Spleen (tissue), 11 donors: ENCODE results near the gene OR51S1. TPM values are rescaled to one million over a fixed set of nuclear protein-coding genes. Genes with fewer than 3 reads are reported as not detected.
"Not testable (repeated sequence)": the region's sequence is repeated elsewhere in the genome, so short reads cannot be mapped to it uniquely, and the experiment has no call there.

Source experiments
- DNase-seq: peaks from one replicate; pipeline ENCODE4 v3.0.0-alpha.2; 2020
- H3K27ac ChIP-seq, 8 donors: fragments of 200-600 bp; sonication (generic) in 7 of 8; 1 replicate in 4 of 8; 2 replicates in 4 of 8; pipeline versions ENCODE4 v1.5.0 to v1.8.0; 2016 to 2021; ENCODE audit warnings: inconsistent platforms in 4 of 8, mild to moderate bottlenecking in 4 of 8, moderate library complexity in 1 of 8
- H3K27me3 ChIP-seq, 7 donors: fragments of 200-600 bp; sonication (generic) in 6 of 7; replicated peaks in 1 of 7; 1 replicate in 4 of 7; 2 replicates in 3 of 7; pipeline versions ENCODE4 v1.5.0 to v1.8.0; 2016 to 2021; ENCODE audit warnings: inconsistent platforms in 3 of 7, mild to moderate bottlenecking in 1 of 7
- H3K36me3 ChIP-seq, 6 donors: fragments of 200-600 bp; sonication (generic) in 5 of 6; 1 replicate in 4 of 6; 2 replicates in 2 of 6; pipeline versions ENCODE4 v1.5.0 to v1.8.0; 2016 to 2021; ENCODE audit warnings: inconsistent platforms in 2 of 6
- H3K4me1 ChIP-seq, 6 donors: fragments of 200-600 bp; sonication (generic) in 5 of 6; 1 replicate in 3 of 6; 2 replicates in 3 of 6; pipeline versions ENCODE4 v1.5.0 to v1.8.0; 2016 to 2021; ENCODE audit warnings: inconsistent platforms in 3 of 6
- H3K4me3 ChIP-seq, 8 donors: fragments of 200-600 bp; sonication (generic) in 7 of 8; 1 replicate in 4 of 8; 2 replicates in 4 of 8; pipeline versions ENCODE4 v1.5.0 to v1.8.0; 2016 to 2021; ENCODE audit warnings: inconsistent platforms in 4 of 8, mild to moderate bottlenecking in 4 of 8, moderate library complexity in 2 of 8
- H3K9me3 ChIP-seq, 8 donors: fragments of 200-600 bp; sonication (generic) in 7 of 8; 1 replicate in 4 of 8; 2 replicates in 4 of 8; pipeline versions ENCODE4 v1.5.0 to v1.8.0; 2016 to 2021; ENCODE audit warnings: inconsistent platforms in 4 of 8
- POLR2A ChIP-seq, 3 donors: fragments of 450-650 bp; IDR thresholded peaks; one replicate each; pipeline ENCODE4 v1.5.1; 2017; ENCODE audit warnings: antibody characterized with exemption in 3 of 3, mild to moderate bottlenecking in 1 of 3
- POLR2AphosphoS5 ChIP-seq, 3 donors: sonication (generic); formaldehyde crosslinking; IDR thresholded peaks; one replicate each; pipeline ENCODE4 v1.5.1; 2017; ENCODE audit warnings: antibody characterized with exemption in 3 of 3
- WGBS, 5 donors: extraction: QIAGEN DNeasy Blood & Tissue Kit in 3 of 5; methylation state at CpG; one replicate each; pipeline versions ENCODE4 v1.1.5 to v1.1.7; 2013 to 2018; 5-methylcytosine and 5-hydroxymethylcytosine counted together
- intact Hi-C: fragments of 100-400 bp; cut with DNase I; formaldehyde crosslinking; loops from one replicate; pipeline ENCODE4 v1.15.0; 2023; ENCODE audit warnings: low total_unique reads
- polyA plus RNA-seq, 3 donors: library from polyadenylated mRNA; stranded (reverse); fragments of 200-250 nt; gene quantifications; one replicate each; pipeline ENCODE4 v1.2.1, GENCODE V29; 2013
- total RNA-seq, 7 donors: library from RNA; depleted of rRNA in 3 of 7; stranded (reverse); fragments of >200 nt in 3 of 7; fragmentation: NEBNext Ultra II Directional in 4 of 7; extraction: Animal tissue kit (Norgen Biotek cat#: 25700) in 4 of 7; gene quantifications; one replicate each; pipeline versions ENCODE4 v1.1.0 to v1.2.1, GENCODE V29; 2016 to 2021
- TF ChIP-seq, protein P1 (sequence below), 11 experiments: fragments of 200-600 bp in 7 of 11; fragments of 450-650 bp in 4 of 11; sonication (generic) in 4 of 11; IDR thresholded peaks in 8 of 11; conservative IDR thresholded peaks in 3 of 11; 1 replicate in 7 of 11; 2 replicates in 4 of 11; pipeline versions ENCODE4 v1.4.0 to v1.8.0; 2016 to 2021; ENCODE audit warnings: antibody characterized with exemption in 11 of 11, inconsistent platforms in 4 of 11, mild to moderate bottlenecking in 1 of 11
- donor health status: healthy with polysubstance abuse.
- donor health status: DM: no; HTN: no; CAD: no; lungs with moderate emphysema.
- donor health status: DM: no; HTN: no; CAD: no.
- donor health status: Bipolar disorder and iron deficiency.
- donor health status: healthy.
- donor health status: DM: no; HTN: no; CAD: no.
- donor health status: DM: yes; HTN: yes; CAD: no.

The OR51S1 gene
- total and polyA plus RNA-seq, 10 donors, result not detected

DNA sequence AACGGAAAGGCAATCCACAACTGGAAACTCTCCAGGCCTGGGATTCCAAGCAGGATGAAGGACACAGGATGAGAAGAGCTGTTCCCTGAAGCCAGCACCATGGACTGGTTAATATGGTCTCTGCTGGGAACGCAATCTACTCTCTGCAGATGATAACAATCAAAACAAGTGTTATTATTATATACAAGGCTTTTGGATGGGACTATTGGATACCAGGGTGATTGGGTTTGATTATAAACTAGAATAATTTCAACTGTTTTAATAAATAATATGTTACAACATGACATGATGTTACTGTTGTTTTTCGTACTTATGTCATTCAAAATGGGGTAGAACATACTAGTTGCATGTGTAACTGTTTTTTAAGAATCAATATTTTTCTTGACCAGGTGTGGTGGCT is 44.7 kb downstream of the OR51S1 start, which contains the start of gene OR52R1:
OR52R1 (minus strand) TSS at position 101 of the 400 bp plus-strand sequence; CDS start at position 101, 0 bp downstream.
- no peaks in the 10 kb centered on the region for H3K9me3 ChIP-seq
- intact Hi-C loops, result no loop called here
- no peak for TF ChIP-seq POLR2A (IDR thresholded peaks at IDR 0.05)
- TF ChIP-seq, protein P1, sequence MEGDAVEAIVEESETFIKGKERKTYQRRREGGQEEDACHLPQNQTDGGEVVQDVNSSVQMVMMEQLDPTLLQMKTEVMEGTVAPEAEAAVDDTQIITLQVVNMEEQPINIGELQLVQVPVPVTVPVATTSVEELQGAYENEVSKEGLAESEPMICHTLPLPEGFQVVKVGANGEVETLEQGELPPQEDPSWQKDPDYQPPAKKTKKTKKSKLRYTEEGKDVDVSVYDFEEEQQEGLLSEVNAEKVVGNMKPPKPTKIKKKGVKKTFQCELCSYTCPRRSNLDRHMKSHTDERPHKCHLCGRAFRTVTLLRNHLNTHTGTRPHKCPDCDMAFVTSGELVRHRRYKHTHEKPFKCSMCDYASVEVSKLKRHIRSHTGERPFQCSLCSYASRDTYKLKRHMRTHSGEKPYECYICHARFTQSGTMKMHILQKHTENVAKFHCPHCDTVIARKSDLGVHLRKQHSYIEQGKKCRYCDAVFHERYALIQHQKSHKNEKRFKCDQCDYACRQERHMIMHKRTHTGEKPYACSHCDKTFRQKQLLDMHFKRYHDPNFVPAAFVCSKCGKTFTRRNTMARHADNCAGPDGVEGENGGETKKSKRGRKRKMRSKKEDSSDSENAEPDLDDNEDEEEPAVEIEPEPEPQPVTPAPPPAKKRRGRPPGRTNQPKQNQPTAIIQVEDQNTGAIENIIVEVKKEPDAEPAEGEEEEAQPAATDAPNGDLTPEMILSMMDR (IDR thresholded peaks at IDR 0.05 in 8 of 11, conservative IDR thresholded peaks at IDR 0.05 in 3 of 11), result no peak
- TF ChIP-seq POLR2AphosphoS5 (IDR thresholded peaks at IDR 0.05), result no peak
- no peaks in the 10 kb centered on the region for H3K36me3 ChIP-seq
- no peak within 1 kb of the TSS for H3K27ac ChIP-seq
- no peaks in the 10 kb centered on the region for H3K27me3 ChIP-seq
- H3K4me1 ChIP-seq, result no peaks in the 10 kb centered on the region
- 79 to 86% (median 82%) methylated on average over 3 of the region's 3 CpGs for WGBS, 5 donors
- H3K4me3 ChIP-seq, result no peak within 1 kb of the TSS
- no peak for DNase-seq

DNA sequence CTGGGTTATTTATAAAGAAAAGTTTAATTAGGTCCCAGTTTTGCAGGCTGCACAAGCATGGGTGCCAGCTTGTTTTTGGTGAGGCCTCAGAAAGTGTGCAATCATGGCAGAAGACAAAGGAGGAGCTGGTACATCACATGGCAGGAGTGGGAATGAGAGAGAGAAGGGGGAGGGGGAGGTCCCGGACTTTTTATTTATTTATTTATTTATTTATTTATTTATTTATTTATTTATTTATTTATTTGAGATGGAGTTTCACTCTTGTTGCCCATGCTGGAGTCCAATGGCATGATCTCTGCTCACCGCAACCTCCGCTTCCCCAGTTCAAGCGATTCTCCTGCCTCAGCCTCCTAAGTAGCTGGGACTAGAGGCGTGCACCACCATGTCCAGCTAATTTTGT is 47.7 kb downstream of the OR51S1 start:
- H3K9me3 ChIP-seq, DNase-seq, H3K4me1 ChIP-seq, H3K36me3 ChIP-seq, H3K27ac ChIP-seq, intact Hi-C loops, H3K27me3 ChIP-seq, H3K4me3 ChIP-seq: not testable (repeated sequence)
- 72 to 95% (median 81%) methylated on average over 5 of the region's 5 CpGs for WGBS, 5 donors

DNA sequence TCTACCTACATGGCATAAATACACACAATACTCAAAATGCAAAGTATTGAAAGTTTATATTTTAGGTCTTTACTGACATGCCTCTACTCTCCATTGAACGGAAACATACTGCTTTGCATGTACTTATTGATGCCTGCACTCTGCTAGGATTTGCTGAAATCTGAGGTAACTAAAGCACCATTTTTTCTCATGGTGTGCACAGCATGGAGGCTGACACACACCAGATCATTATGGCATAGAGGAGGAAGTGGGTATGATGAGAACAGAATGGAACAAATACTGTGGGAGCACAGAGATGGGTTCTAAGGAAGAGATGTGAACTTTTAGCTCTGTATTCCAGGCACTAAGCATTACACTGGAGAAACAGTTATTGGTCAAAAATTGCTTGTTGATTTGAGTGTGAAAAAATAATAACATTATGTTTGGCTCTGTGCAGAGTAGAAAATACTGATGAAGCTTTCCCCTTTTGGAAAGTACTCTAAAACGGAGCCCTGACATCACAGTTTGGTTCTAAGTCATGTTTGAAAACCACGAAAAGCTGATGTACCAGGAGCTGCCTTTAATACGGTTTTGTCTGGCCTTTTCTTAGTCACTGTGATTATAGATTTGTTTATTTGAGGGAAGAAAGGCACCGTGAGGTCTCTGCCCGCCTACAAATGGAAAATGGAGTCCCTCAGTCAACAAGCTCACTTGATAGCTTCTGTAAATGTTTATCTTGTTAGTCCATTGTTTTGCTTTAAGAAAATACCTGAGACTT is 50.4 kb downstream of the OR51S1 start:
- H3K36me3 ChIP-seq, result no peaks in the 10 kb centered on the region
- H3K27me3 ChIP-seq, result no peaks in the 10 kb centered on the region
- no peaks in the 10 kb centered on the region for H3K4me1 ChIP-seq
- H3K27ac ChIP-seq, result no peak overlapping the region
- whole genome bisulfite sequencing, 5 donors, result 63 to 81% (median 74%) methylated on average over 6 of the region's 6 CpGs
- no peaks in the 10 kb centered on the region for H3K9me3 ChIP-seq
- intact Hi-C loops, result no loop called here
- TF ChIP-seq POLR2A (IDR thresholded peaks at IDR 0.05) (no peak), POLR2AphosphoS5 (IDR thresholded peaks at IDR 0.05) (no peak)
- TF ChIP-seq, protein P1 (IDR thresholded peaks at IDR 0.05 in 8 of 11, conservative IDR thresholded peaks at IDR 0.05 in 3 of 11), result no peak
- no peak overlapping the region for H3K4me3 ChIP-seq
- no peak for DNase-seq

Other genes starting within 250 kb of the OR51S1 start
- 10 to 100 TPM; 12.2 to 22.9 (median 19.5) TPM for gene TRIM68, start 241.0 kb downstream of the OR51S1 start, total RNA-seq
- 1 to 10 TPM; 3.4 to 7.2 (median 4.0) TPM for gene TRIM68, start 241.0 kb downstream of the OR51S1 start, polyA plus RNA-seq
- not detected for gene OR51D1, start 211.7 kb downstream of the OR51S1 start, total RNA-seq
- not detected for gene OR51D1, start 211.7 kb downstream of the OR51S1 start, polyA plus RNA-seq
- gene OR51E1, start 205.2 kb downstream of the OR51S1 start, total RNA-seq, result not detected
- gene OR51E1, start 205.2 kb downstream of the OR51S1 start, polyA plus RNA-seq, result under 1 TPM; 0.04 to 0.18 (median 0.06) TPM
- not detected for gene OR51E2, start 151.4 kb downstream of the OR51S1 start, total RNA-seq
- gene OR51E2, start 151.4 kb downstream of the OR51S1 start, polyA plus RNA-seq, result under 1 TPM in 2 of 3 donors, not detected in 1; 0.05 to 0.09 TPM
- gene MMP26, start 144.4 kb downstream of the OR51S1 start, total RNA-seq, result not detected
- not detected for gene MMP26, start 144.4 kb downstream of the OR51S1 start, polyA plus RNA-seq
- not detected for gene OR51F1, start 79.3 kb downstream of the OR51S1 start, total RNA-seq
- gene OR51F1, start 79.3 kb downstream of the OR51S1 start, polyA plus RNA-seq, result not detected
- gene OR52R1, start 44.8 kb downstream of the OR51S1 start, total RNA-seq, result not detected
- gene OR52R1, start 44.8 kb downstream of the OR51S1 start, polyA plus RNA-seq, result not detected
- gene OR51F2, start 27.9 kb downstream of the OR51S1 start, total RNA-seq, result not detected
- not detected for gene OR51F2, start 27.9 kb downstream of the OR51S1 start, polyA plus RNA-seq
- not detected for gene OR51T1, start 32.7 kb upstream of the OR51S1 start, total RNA-seq
- gene OR51T1, start 32.7 kb upstream of the OR51S1 start, polyA plus RNA-seq, result not detected
- not detected for gene OR51A7, start 54.6 kb upstream of the OR51S1 start, total RNA-seq
- not detected for gene OR51A7, start 54.6 kb upstream of the OR51S1 start, polyA plus RNA-seq
- not detected for gene OR51G2, start 70.1 kb upstream of the OR51S1 start, total RNA-seq
- gene OR51G2, start 70.1 kb upstream of the OR51S1 start, polyA plus RNA-seq, result not detected
- gene OR51G1, start 75.1 kb upstream of the OR51S1 start, total RNA-seq, result not detected
- not detected for gene OR51G1, start 75.1 kb upstream of the OR51S1 start, polyA plus RNA-seq
- gene OR51A4, start 98.4 kb upstream of the OR51S1 start, total RNA-seq, result not detected
- gene OR51A4, start 98.4 kb upstream of the OR51S1 start, polyA plus RNA-seq, result not detected
- gene OR51A2, start 106.5 kb upstream of the OR51S1 start, total RNA-seq, result not detected
- gene OR51A2, start 106.5 kb upstream of the OR51S1 start, polyA plus RNA-seq, result not detected
- not detected for gene OR51L1, start 145.6 kb upstream of the OR51S1 start, total RNA-seq
- not detected for gene OR51L1, start 145.6 kb upstream of the OR51S1 start, polyA plus RNA-seq
- not detected for gene OR52J3, start 197.3 kb upstream of the OR51S1 start, total RNA-seq
- not detected for gene OR52J3, start 197.3 kb upstream of the OR51S1 start, polyA plus RNA-seq
- gene OR52E2, start 210.4 kb upstream of the OR51S1 start, total RNA-seq, result not detected
- gene OR52E2, start 210.4 kb upstream of the OR51S1 start, polyA plus RNA-seq, result not detected
- gene OR52E1, start 220.4 kb upstream of the OR51S1 start, total RNA-seq, result not detected
- gene OR52E1, start 220.4 kb upstream of the OR51S1 start, polyA plus RNA-seq, result not detected